ENCODE results near the gene RAB7A. TPM values are rescaled to one million over a fixed set of nuclear protein-coding genes. Genes with fewer than 3 reads are reported as not detected.

Gene RAB7A
- polyA plus RNA-seq, 1 donor (not counting 4 experiments of a cell fraction or from before 2014, with no cell fraction given) = 364 TPM

GRCh38 chr3:128775241-128775640 lies 49.3 kb downstream of the RAB7A start:
- H3K9ac ChIP-seq (ENCODE audit: control insufficient read depth, extremely low read depth, insufficient read depth, low read length) = no peak overlapping the region
- peaks cover 89% of the 10 kb centered on the region for H3K79me2 ChIP-seq (ENCODE audit: control insufficient read depth, insufficient read depth, low read length)
- TF ChIP-seq EZH2 (IDR thresholded peaks at IDR 0.05; ENCODE audit: low read length) = no peak
- no peaks in the 10 kb centered on the region for H3K27me3 ChIP-seq (ENCODE audit: control insufficient read depth, extremely low read depth, insufficient read depth, low read length)
- DNase-seq (ENCODE audit: low read depth, low spot score) (no peak), FAIRE-seq (no peak)
- H3K4me3 ChIP-seq (ENCODE audit: control insufficient read depth in 2 of 3, extremely low read depth in 1 of 3, insufficient read depth in 2 of 3, low read depth in 1 of 3, low read length in 3 of 3) = no peak overlapping the region
- H3K4me1 ChIP-seq (ENCODE audit: control insufficient read depth, extremely low read depth, insufficient read depth, low read length) = no peaks in the 10 kb centered on the region
- H3K9me1 ChIP-seq (ENCODE audit: control insufficient read depth, extremely low read depth, insufficient read depth, low read length) = peaks cover 5% of the 10 kb centered on the region
- no peak overlapping the region for H2AFZ ChIP-seq (ENCODE audit: control insufficient read depth, low read length)
- peaks cover 16% of the 10 kb centered on the region for H4K20me1 ChIP-seq (ENCODE audit: control insufficient read depth, extremely low read depth, insufficient read depth, low read length)
- dilution Hi-C loops (cut with MboI; ENCODE audit: extremely low pct_ligation_motif_present, low sequenced_read_pairs) = no loop called here
- no peak overlapping the region for H3K27ac ChIP-seq (ENCODE audit: control insufficient read depth, insufficient read depth, low read length)
- no peak overlapping the region for H3K4me2 ChIP-seq (ENCODE audit: control insufficient read depth, extremely low read depth, insufficient read depth, low read depth, low read length)
- H3K9me3 ChIP-seq (ENCODE audit: control insufficient read depth, low read depth, low read length) = no peaks in the 10 kb centered on the region
- peaks cover 0 to 4% of the 10 kb centered on the region in 2 experiments for H3K36me3 ChIP-seq (ENCODE audit: control insufficient read depth in 2 of 2, extremely low read depth in 1 of 2, insufficient read depth in 2 of 2, low read length in 2 of 2)

- DNase-seq (ENCODE audit: low read depth, low spot score) (no peak), FAIRE-seq (no peak)
- TF ChIP-seq CTCF (optimal IDR thresholded peaks at IDR 0.05 in 1 of 3, IDR thresholded peaks at IDR 0.05 in 1 of 3, conservative IDR thresholded peaks at IDR 0.05 in 1 of 3; ENCODE audit: extremely low read depth in 1 of 3, insufficient read depth in 2 of 3, low read length in 3 of 3) = no peak
- no peak for TF ChIP-seq EZH2 (IDR thresholded peaks at IDR 0.05; ENCODE audit: low read length)
- Histone ChIP-seq H3K4me1 (ENCODE audit: control insufficient read depth, extremely low read depth, insufficient read depth, low read length) (no peaks in the 10 kb centered on the region), H3K27ac (ENCODE audit: control insufficient read depth, insufficient read depth, low read length) (no peak overlapping the region), H3K4me2 (ENCODE audit: control insufficient read depth, extremely low read depth, insufficient read depth, low read depth, low read length) (no peak overlapping the region), H3K4me3 (ENCODE audit: control insufficient read depth in 2 of 3, extremely low read depth in 1 of 3, insufficient read depth in 2 of 3, low read depth in 1 of 3, low read length in 3 of 3) (no peak overlapping the region), H4K20me1 (ENCODE audit: control insufficient read depth, extremely low read depth, insufficient read depth, low read length) (peaks cover 16% of the 10 kb centered on the region), H3K9me1 (ENCODE audit: control insufficient read depth, extremely low read depth, insufficient read depth, low read length) (peaks cover 5% of the 10 kb centered on the region), H3K36me3 (ENCODE audit: control insufficient read depth in 2 of 2, extremely low read depth in 1 of 2, insufficient read depth in 2 of 2, low read length in 2 of 2) (peaks cover 0 to 4% of the 10 kb centered on the region in 2 experiments), H3K79me2 (ENCODE audit: control insufficient read depth, insufficient read depth, low read length) (peaks cover 89% of the 10 kb centered on the region), H3K27me3 (ENCODE audit: control insufficient read depth, extremely low read depth, insufficient read depth, low read length) (no peaks in the 10 kb centered on the region), H2AFZ (ENCODE audit: control insufficient read depth, low read length) (no peak overlapping the region), H3K9ac (ENCODE audit: control insufficient read depth, extremely low read depth, insufficient read depth, low read length) (no peak overlapping the region), H3K9me3 (ENCODE audit: control insufficient read depth, low read depth, low read length) (no peaks in the 10 kb centered on the region)
- dilution Hi-C loops (cut with MboI; ENCODE audit: extremely low pct_ligation_motif_present, low sequenced_read_pairs) = no loop called here
Observed at GRCh38 chr3:128775906-128776542, 50.0 kb downstream of the RAB7A start.
